Measurements from ENCODE around the gene PSD2. TPM values are rescaled to one million over a fixed set of nuclear protein-coding genes. Genes with fewer than 3 reads are reported as not detected.
A peak's percentile ranks its signal among the peaks of the same experiment; 100 is the strongest.

Gene PSD2
- total and polyA plus RNA-seq, 4 donors: 0.30 to 0.62 (median 0.41) TPM; not detected in 1

- no peaks in the 10 kb centered on the region for H3K4me1 ChIP-seq (ENCODE audit: control insufficient read depth in 1 of 2, insufficient read depth in 2 of 2, low read length in 2 of 2)
- no peak overlapping the region for H3K4me3 ChIP-seq (ENCODE audit: low read length in 2 of 2)
- ATAC-seq (ENCODE audit: low FRiP score): no peak
- no peaks in the 10 kb centered on the region for H3K36me3 ChIP-seq (ENCODE audit: control insufficient read depth in 1 of 2, insufficient read depth in 2 of 2, low read length in 1 of 2)
- no peaks in the 10 kb centered on the region for H3K9me3 ChIP-seq (ENCODE audit: control insufficient read depth, low read length)
- intact Hi-C loops (cut with DNase I): no loop called here
- no peak overlapping the region for H3K27ac ChIP-seq (ENCODE audit: low read depth in 1 of 2, low read length in 2 of 2)
- H3K27me3 ChIP-seq (ENCODE audit: control insufficient read depth in 1 of 2, insufficient read depth in 2 of 2, low read length in 1 of 2): no peaks in the 10 kb centered on the region
- DNase-seq: no peak
- WGBS, 2 donors: 88 to 92% methylated on average over 3 of the region's 3 CpGs
Measured at GRCh38 chr5:139769477-139769876, 26.1 kb upstream of the PSD2 start.

GRCh38 chr5:139770722-139771121 is 24.9 kb upstream of the PSD2 start:
- intact Hi-C loops (cut with DNase I): no loop called here
- no peak for ATAC-seq (ENCODE audit: low FRiP score)
- Histone ChIP-seq H3K4me1 (ENCODE audit: control insufficient read depth in 1 of 2, insufficient read depth in 2 of 2, low read length in 2 of 2) (no peaks in the 10 kb centered on the region), H3K27me3 (ENCODE audit: control insufficient read depth in 1 of 2, insufficient read depth in 2 of 2, low read length in 1 of 2) (no peaks in the 10 kb centered on the region), H3K27ac (ENCODE audit: low read depth in 1 of 2, low read length in 2 of 2) (no peak overlapping the region), H3K4me3 (ENCODE audit: low read length in 2 of 2) (no peak overlapping the region), H3K9me3 (ENCODE audit: control insufficient read depth, low read length) (no peaks in the 10 kb centered on the region), H3K36me3 (ENCODE audit: control insufficient read depth in 1 of 2, insufficient read depth in 2 of 2, low read length in 1 of 2) (no peaks in the 10 kb centered on the region)
- DNase-seq: no peak
- WGBS, 2 donors: 90 to 92% methylated on average over 2 of the region's 2 CpGs

DNA sequence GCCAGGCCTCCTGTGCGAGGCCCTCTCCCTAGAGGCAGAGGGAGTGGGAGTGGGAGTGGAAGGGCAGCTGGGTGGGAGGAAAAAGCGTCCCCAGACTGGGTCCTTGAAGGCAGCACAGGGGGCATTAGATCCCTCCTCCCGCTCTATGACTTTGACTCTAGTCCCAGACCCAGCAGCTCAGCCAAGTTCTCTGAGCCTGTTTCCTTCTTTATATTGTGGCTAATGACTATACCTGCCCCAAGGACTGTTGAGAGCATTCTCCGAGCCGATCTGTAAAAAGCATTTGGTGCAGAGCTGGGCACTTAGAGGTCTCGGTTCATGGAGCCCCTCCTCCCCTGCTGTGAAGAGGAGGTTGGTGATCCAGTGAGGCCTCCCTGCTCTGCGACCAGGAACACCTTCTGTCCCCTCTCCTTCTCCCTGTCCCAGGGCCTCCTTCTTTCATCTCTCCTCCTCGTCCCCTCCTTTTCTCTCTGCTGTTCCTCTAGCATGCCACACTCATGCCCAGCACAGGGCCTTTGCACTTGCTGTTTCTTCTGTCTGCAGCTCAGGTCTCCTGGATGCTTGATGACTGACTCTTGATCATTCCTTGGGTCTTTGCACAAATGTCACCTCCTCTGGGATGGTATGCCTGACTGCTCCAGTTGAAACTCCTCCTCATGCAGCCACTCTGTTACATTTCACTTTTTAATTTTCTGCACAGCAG is 23.4 kb upstream of the PSD2 start:
- intact Hi-C loops (cut with DNase I): no loop called here
- Histone ChIP-seq H3K9me3 (ENCODE audit: control insufficient read depth, low read length) (no peaks in the 10 kb centered on the region), H3K36me3 (ENCODE audit: control insufficient read depth in 1 of 2, insufficient read depth in 2 of 2, low read length in 1 of 2) (no peaks in the 10 kb centered on the region), H3K27me3 (ENCODE audit: control insufficient read depth in 1 of 2, insufficient read depth in 2 of 2, low read length in 1 of 2) (no peaks in the 10 kb centered on the region), H3K4me3 (ENCODE audit: low read length in 2 of 2) (no peak overlapping the region), H3K27ac (ENCODE audit: low read depth in 1 of 2, low read length in 2 of 2) (no peak overlapping the region), H3K4me1 (ENCODE audit: control insufficient read depth in 1 of 2, insufficient read depth in 2 of 2, low read length in 2 of 2) (no peaks in the 10 kb centered on the region)
- no peak for DNase-seq
- WGBS, 2 donors: 81 to 87% methylated on average over 8 of the region's 8 CpGs
- no peak for ATAC-seq (ENCODE audit: low FRiP score)

DNA sequence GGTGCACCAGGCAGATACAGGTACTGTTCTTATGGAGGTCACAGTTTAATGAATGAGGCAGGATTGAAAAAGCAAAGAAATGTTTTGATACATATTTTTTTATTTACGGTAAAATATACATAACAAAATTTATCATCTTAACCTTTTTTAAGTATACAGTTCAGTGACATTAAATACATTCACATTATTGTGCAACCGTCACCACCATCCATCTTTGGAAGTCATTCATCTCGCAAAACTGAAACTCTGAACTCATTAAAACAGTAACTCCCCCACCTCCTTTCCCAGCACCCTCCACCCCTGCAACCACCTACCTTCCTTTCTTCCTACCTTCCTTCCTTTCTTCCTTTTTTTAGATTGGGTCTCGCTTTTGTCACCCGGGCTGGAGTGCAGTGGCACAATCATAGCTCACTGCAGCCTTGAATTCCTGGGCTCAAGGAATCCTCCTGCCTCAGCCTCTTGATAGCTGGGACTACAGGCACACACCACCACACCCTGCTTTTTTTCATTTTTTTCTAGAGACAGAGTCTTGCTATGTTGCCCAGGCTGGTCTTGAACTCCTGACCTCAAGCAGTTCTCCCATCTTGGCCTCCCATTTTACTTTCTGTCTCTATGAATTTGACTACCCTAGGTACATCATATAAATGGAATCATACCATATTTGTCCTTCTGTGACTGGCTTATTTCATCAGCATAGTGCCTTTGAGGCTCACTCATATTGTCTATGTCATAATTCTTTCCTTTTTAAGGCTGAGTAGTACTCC is 22.5 kb upstream of the PSD2 start:
- 91 to 94% methylated on average over 5 of the region's 5 CpGs for WGBS, 2 donors
- DNase-seq (no peak), ATAC-seq (ENCODE audit: low FRiP score) (no peak)
- no peaks in the 10 kb centered on the region for H3K9me3 ChIP-seq (ENCODE audit: control insufficient read depth, low read length)
- H3K4me3 ChIP-seq (ENCODE audit: low read length in 2 of 2): no peak overlapping the region
- no peaks in the 10 kb centered on the region for H3K36me3 ChIP-seq (ENCODE audit: control insufficient read depth in 1 of 2, insufficient read depth in 2 of 2, low read length in 1 of 2)
- intact Hi-C loops (cut with DNase I): no loop called here
- no peak overlapping the region for H3K27ac ChIP-seq (ENCODE audit: low read depth in 1 of 2, low read length in 2 of 2)
- no peaks in the 10 kb centered on the region for H3K4me1 ChIP-seq (ENCODE audit: control insufficient read depth in 1 of 2, insufficient read depth in 2 of 2, low read length in 2 of 2)
- H3K27me3 ChIP-seq (ENCODE audit: control insufficient read depth in 1 of 2, insufficient read depth in 2 of 2, low read length in 1 of 2): no peaks in the 10 kb centered on the region

GRCh38 chr5:139774980-139775661 is 20.5 kb upstream of the PSD2 start:
- 24 to 27% methylated on average over 32 of the region's 32 CpGs for WGBS, 2 donors

GRCh38 chr5:139775872-139776271 is 19.7 kb upstream of the PSD2 start:
- intact Hi-C loops (cut with DNase I): no loop called here
- H3K4me1 ChIP-seq (ENCODE audit: control insufficient read depth in 1 of 2, insufficient read depth in 2 of 2, low read length in 2 of 2): no peaks in the 10 kb centered on the region
- no peaks in the 10 kb centered on the region for H3K36me3 ChIP-seq (ENCODE audit: control insufficient read depth in 1 of 2, insufficient read depth in 2 of 2, low read length in 1 of 2)
- H3K27ac ChIP-seq (ENCODE audit: low read depth in 1 of 2, low read length in 2 of 2): no peak overlapping the region
- H3K4me3 ChIP-seq (ENCODE audit: low read length in 2 of 2): no peak overlapping the region
- 85 to 87% methylated on average over 7 of the region's 7 CpGs for WGBS, 2 donors
- H3K9me3 ChIP-seq (ENCODE audit: control insufficient read depth, low read length): no peaks in the 10 kb centered on the region
- no peaks in the 10 kb centered on the region for H3K27me3 ChIP-seq (ENCODE audit: control insufficient read depth in 1 of 2, insufficient read depth in 2 of 2, low read length in 1 of 2)
- DNase-seq (no peak), ATAC-seq (ENCODE audit: low FRiP score) (no peak)

More at GRCh38 chr5:139774980-139775661, 20.5 kb upstream of the PSD2 start:
- peak; percentile 88 for ATAC-seq (ENCODE audit: low FRiP score)
- Histone ChIP-seq H3K27me3 (ENCODE audit: control insufficient read depth in 1 of 2, insufficient read depth in 2 of 2, low read length in 1 of 2) (no peaks in the 10 kb centered on the region), H3K9me3 (ENCODE audit: control insufficient read depth, low read length) (no peaks in the 10 kb centered on the region), H3K27ac (ENCODE audit: low read depth in 1 of 2, low read length in 2 of 2) (no peak overlapping the region), H3K36me3 (ENCODE audit: control insufficient read depth in 1 of 2, insufficient read depth in 2 of 2, low read length in 1 of 2) (no peaks in the 10 kb centered on the region), H3K4me3 (ENCODE audit: low read length in 2 of 2) (no peak overlapping the region), H3K4me1 (ENCODE audit: control insufficient read depth in 1 of 2, insufficient read depth in 2 of 2, low read length in 2 of 2) (no peaks in the 10 kb centered on the region)
- intact Hi-C loops (cut with DNase I): no loop called here
- peak; percentile 80 to 94 for DNase-seq

DNA sequence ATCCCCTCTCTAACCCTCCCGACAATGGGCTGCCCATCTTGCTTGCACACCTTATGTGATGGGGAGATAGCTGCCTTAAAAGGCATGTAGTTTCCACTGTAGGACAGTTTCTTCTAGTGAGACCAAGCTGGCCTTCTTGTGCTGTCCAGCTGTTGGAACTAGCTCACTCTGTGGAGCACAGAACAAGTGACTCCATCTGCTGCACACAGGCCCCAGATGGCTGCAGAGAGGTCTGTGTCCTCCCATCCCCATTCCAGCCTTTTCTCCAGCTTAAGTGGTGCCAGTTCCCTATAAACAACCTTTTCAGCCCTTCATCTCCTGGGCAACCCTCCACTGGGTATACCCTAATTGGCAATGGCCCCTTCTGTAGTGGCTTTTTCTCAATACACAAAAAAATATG is 18.7 kb upstream of the PSD2 start:
- Histone ChIP-seq H3K4me1 (ENCODE audit: control insufficient read depth in 1 of 2, insufficient read depth in 2 of 2, low read length in 2 of 2) (no peaks in the 10 kb centered on the region), H3K36me3 (ENCODE audit: control insufficient read depth in 1 of 2, insufficient read depth in 2 of 2, low read length in 1 of 2) (no peaks in the 10 kb centered on the region), H3K4me3 (ENCODE audit: low read length in 2 of 2) (no peak overlapping the region), H3K27me3 (ENCODE audit: control insufficient read depth in 1 of 2, insufficient read depth in 2 of 2, low read length in 1 of 2) (no peaks in the 10 kb centered on the region), H3K27ac (ENCODE audit: low read depth in 1 of 2, low read length in 2 of 2) (no peak overlapping the region), H3K9me3 (ENCODE audit: control insufficient read depth, low read length) (no peaks in the 10 kb centered on the region)
- intact Hi-C loops (cut with DNase I): no loop called here
- 94 to 100% methylated on average over 1 of the region's 1 CpG for WGBS, 2 donors
- ATAC-seq (ENCODE audit: low FRiP score) (no peak), DNase-seq (no peak)

DNA sequence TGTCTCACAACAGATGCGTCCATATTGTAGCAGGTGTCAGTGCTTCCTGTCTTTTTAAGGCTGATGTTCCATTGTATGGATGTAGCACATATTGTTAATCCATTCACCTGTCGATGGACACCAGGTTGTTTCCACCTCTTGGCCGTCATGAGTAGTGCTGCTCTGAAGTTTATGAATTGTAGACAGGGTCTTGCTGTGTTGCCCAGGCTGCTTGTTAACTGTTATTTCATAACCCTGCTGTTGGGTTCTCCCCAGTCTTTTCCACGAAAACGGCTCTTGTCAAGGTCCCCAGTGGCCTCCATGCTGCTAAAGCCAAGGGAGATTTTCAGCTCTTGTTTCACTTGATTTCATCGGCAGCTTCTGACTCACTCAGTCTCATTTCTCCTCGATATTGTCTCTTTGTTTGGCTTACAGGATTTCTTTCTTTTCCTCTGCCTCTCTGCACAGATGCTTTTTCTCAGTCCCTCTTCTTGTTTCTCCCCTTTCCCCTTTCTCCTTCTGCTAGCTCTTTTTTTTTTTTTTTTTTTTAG is 12.1 kb upstream of the PSD2 start:
- Histone ChIP-seq H3K4me3 (ENCODE audit: low read length in 2 of 2) (no peak overlapping the region), H3K27ac (ENCODE audit: low read depth in 1 of 2, low read length in 2 of 2) (no peak overlapping the region), H3K4me1 (ENCODE audit: control insufficient read depth in 1 of 2, insufficient read depth in 2 of 2, low read length in 2 of 2) (no peaks in the 10 kb centered on the region), H3K36me3 (ENCODE audit: control insufficient read depth in 1 of 2, insufficient read depth in 2 of 2, low read length in 1 of 2) (no peaks in the 10 kb centered on the region), H3K27me3 (ENCODE audit: control insufficient read depth in 1 of 2, insufficient read depth in 2 of 2, low read length in 1 of 2) (no peaks in the 10 kb centered on the region), H3K9me3 (ENCODE audit: control insufficient read depth, low read length) (no peaks in the 10 kb centered on the region)
- intact Hi-C loops (cut with DNase I): no loop called here
- ATAC-seq (ENCODE audit: low FRiP score) (no peak), DNase-seq (no peak)
- WGBS, 2 donors: 67 to 77% methylated on average over 7 of the region's 7 CpGs
